HG02973 (cell line): ENCODE results near the gene RSAD2.
"Not testable (repeated sequence)": the region's sequence is repeated elsewhere in the genome, so short reads cannot be mapped to it uniquely, and the experiment has no call there.

ENCODE experiments used
- ATAC-seq: cut with Tn5 transposase; IDR thresholded peaks from one replicate; pipeline ENCODE4 v1.9.1; 2021; ENCODE audit warnings: moderate library complexity; ENCODE audit not compliant: unreplicated experiment

Gene RSAD2, protein sequence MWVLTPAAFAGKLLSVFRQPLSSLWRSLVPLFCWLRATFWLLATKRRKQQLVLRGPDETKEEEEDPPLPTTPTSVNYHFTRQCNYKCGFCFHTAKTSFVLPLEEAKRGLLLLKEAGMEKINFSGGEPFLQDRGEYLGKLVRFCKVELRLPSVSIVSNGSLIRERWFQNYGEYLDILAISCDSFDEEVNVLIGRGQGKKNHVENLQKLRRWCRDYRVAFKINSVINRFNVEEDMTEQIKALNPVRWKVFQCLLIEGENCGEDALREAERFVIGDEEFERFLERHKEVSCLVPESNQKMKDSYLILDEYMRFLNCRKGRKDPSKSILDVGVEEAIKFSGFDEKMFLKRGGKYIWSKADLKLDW

DNA sequence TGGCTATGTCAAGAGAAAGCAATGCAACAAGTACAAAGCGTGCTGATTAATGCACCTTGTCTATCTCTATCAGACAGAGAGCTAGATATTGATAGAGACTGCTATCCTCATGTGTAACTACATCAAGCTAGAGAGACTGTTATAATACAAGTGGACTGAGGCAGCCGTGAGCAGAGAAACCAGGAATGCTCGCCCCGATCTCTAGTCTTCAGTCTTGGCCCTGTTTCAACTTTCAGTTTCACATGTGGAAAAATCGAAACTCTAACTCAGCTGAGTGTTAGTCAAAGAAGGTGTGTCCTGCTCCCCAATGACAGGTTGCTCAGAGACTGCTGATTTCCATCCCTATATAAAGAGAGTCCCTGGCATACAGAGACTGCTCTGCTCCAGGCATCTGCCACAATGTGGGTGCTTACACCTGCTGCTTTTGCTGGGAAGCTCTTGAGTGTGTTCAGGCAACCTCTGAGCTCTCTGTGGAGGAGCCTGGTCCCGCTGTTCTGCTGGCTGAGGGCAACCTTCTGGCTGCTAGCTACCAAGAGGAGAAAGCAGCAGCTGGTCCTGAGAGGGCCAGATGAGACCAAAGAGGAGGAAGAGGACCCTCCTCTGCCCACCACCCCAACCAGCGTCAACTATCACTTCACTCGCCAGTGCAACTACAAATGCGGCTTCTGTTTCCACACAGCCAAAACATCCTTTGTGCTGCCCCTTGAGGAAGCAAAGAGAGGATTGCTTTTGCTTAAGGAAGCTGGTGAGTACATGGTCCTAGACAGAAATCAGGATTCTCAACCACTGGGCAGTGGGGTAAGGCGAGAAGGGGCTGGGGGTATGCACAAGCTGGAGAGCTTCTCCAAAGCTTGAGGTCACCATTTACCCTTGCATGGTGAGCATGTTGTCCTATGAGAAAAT is at the start of gene RSAD2:
Gene RSAD2 (plus strand): TSS at position 376 of the 903 bp plus-strand sequence. CDS start 24 bp downstream, at position 400.
- peak; percentile 72 for ATAC-seq

DNA sequence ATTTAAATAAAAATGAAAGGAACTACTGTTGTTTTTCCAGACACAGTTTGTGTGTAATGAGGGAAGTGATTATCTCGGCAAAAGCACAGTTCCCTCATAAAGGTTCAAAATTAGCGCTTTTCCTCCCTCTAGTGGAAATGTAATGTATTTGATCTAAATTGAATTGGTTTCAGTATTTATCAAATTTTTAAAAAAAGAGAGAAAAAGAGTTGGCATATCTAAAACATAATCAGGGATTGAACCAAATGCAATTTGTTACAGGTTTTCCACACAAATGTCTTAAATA is 49.3 kb upstream of the RSAD2 start:
- no peak for ATAC-seq

DNA sequence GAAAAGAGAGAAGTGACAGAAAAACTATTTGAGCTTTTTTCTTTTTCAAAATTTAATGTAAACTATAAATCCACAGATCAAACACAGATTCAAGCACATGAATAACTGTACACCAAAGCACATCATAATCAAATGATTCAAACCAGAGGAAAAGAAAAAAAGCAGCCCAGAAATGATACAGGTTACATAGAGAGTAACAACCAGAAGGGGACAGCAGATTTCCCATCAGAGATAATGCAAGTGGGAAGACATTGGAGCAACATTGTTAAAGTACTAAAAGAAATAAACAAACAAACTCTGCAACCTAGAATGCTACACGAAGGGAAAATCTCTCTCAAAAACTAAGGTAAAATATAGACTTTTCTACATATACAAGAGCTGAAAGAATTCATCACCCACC is 46.3 kb upstream of the RSAD2 start:
- ATAC-seq: no peak

DNA sequence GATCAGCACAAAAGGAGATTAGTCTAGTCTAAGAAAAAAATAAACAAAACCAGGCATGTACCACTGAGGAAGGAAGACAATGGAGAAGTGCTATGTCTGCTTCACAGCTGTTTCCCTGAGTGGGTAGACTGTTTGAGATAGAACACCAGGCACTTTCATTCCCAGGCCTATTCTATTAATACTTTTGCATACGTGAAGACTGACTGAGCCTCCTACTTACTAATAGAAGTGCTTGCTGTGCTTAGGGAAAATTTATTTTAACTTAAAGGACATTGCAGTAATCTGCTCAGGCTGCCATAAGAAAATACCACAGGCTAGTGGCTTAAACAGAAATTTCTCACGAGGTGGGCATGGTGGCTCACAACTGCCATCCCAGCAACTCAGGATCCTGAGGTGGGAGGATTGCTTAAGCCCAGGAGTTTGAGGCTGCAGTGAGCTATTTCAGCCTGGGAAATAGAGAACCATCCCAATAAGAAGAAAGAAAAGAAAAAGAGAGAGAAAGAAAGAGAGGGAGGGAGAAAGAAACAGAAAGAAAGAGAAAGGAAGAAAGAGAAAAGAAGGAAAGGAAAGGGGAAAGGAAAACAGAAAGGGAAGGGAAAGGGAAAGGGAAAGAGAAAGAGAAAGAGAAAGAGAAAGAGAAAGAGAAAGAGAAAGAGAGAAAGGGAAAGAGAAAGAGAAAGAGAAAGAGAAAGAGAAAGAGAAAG is 44.8 kb upstream of the RSAD2 start:
- no peak for ATAC-seq

DNA sequence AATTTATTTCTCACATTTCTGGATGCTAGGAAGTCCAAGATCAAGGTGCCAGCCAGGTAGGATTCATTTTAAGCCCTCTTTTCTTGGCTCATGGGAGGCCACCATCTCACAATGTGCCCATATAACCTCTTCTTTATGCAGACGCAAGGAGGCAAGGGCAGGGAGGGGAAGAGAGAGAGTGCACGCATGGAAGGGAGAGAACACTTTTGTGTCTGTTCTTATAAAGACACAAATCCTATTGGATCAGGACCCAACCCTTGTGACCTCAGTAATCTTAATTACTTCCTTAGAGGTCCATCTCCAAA is 44.3 kb upstream of the RSAD2 start:
- ATAC-seq: no peak

DNA sequence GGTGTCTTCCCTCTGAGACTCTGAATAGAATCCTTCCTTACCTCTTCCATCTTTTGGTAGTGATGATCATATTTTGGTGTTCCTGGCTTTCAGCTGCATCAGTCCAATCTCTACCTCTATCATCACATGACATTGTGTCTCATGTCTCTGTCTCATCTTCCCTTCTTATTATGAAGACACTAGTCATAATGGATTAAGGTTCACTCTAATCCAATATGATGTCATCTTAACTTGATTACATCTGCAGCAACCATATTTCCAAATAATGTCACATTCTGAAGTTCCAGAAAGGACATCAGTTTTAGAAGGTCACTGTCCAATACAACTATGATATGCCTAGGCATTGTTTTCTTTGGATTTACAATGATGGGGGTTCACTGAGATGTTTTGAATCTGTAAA is 43.4 kb upstream of the RSAD2 start:
- no peak for ATAC-seq

DNA sequence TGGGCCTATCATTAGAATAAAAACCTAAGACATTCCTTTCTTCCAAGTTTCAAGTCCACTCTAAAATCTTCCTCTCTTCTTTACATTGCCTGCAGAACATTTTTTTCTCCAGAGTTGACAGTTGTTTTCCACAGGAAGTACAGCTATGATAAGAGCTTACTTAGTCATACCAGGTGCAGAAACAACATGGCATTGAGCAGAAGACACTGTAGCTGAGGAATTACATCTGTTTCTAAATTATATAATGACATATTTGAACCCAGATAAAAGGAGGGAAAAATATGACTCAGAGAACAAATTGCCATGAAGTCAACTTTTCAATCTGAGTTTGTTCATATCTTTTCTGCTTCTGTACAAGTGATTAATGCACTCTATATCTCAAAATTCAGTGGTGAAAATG is 42.1 kb upstream of the RSAD2 start:
- no peak for ATAC-seq

DNA sequence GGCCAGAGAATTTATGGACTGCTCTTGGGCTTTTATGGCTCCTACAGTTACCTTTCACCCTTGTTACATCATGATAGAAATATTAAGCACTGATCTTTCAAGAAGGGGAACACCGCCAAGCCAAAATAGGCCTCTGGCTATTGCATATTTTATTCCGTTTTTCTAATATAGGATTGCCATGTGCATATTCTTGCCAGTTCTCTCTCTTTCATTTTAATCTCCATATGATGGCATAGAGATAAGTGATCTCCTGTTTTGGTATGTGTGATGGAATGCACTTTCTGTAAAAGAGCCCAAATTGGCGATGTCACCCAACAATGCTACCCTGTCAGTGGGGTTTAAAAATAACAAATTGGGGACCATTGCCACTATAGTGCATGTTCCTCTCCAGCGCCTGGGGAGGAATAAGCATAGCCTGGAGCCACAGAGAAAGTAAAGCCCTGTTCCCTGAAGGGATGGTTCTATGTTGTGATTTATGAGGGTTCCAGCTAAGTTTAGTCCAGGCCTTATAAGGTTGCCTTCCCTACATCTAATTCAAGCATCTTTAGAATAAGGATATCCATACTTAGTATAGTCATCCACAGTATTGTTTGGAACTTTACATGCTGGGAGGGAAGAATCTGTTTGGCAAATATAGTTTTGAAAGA is 38.8 kb upstream of the RSAD2 start:
- ATAC-seq: no peak

DNA sequence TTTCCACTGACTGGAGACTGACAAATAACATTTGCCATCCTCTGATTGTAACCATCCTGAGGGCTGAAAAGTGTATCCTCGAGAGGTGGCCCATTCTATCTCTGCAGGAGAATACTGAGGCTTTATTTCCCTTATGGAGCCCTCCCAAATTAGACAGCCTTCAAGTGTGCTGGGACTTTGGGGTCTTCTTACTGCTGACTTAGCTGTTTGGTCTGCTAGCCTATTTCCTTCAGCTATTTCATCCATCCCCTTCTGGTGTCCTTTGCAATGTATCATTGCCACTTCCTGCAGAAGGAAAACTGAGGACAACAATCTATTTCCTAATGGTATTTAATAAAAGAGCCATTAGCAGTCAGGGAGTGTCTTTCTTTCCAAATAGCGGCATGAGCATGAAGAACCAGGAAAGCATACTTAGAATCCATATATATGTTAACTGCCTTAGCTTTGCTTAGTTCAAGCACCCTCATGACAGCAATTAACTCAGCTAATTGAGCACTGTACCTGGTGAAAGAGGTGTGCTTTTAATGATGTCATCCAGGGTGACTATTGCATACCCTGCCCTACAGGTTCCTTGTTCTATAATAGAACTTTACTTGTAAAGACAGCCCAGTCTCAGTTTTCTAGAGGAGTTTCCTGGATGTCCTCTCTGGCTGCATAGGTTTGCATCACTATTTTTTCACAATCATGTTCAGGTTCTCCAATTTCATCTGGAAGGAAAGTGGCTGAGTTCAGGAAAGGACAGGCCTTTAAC is 35.9 kb upstream of the RSAD2 start:
- no peak for ATAC-seq

DNA sequence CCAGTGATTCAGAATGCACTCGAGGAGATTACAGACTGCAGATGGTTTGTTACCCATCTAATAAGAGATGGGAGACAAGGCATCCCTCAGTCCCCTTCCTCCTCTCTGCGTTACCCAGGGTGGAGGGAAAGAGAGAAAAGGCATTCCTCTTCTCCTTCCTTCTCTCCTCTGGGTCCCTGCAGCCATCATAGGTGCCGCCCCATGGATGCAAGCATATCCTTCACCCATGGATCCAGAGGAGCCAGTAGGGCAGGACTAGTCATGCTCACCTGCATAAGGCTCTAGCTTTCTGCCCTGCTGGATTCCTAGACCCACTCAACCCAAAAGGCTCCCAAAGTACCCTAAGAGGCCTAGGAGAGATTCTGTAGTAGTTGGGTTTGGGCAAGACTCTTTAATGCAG is 32.3 kb upstream of the RSAD2 start:
- ATAC-seq: no peak

DNA sequence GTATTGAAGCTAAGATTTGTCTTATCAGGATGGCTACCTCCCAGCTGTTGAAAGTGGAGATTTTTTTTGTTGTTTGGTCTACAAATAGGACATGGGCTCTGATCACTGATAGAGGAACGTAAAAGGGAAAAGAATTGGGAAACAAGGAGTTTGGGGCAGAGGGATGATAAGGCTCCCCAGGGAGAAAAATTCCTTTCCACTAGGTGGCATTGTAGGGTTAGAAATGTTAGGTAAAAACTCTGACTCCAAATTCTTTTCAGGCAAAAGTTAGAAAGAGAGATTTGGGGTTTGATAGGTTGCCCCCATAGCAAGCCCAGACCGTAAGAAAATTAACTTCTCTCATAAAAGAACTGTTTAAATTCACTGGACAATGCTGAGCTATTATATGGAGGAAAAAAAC is 31.7 kb upstream of the RSAD2 start:
- no peak for ATAC-seq

DNA sequence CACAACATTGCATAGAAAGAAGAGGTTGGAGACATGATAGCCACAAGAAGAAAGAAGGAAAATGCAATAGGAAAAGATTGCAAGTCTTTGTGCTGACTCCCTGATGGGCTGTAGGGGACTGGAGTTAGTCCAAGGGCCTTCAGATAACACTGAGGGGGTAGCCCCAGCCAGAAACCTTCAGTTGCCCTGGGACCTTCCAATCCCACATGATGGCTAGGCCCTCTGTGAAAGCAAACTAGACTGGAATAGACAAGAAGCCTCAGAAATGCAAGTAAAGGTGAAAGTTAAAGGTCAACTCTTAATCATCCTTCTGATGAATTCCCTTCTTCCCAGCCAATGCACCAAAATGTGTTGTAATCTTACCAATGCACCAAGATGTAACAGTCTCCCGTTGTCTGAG is 31.0 kb upstream of the RSAD2 start:
- ATAC-seq: no peak

DNA sequence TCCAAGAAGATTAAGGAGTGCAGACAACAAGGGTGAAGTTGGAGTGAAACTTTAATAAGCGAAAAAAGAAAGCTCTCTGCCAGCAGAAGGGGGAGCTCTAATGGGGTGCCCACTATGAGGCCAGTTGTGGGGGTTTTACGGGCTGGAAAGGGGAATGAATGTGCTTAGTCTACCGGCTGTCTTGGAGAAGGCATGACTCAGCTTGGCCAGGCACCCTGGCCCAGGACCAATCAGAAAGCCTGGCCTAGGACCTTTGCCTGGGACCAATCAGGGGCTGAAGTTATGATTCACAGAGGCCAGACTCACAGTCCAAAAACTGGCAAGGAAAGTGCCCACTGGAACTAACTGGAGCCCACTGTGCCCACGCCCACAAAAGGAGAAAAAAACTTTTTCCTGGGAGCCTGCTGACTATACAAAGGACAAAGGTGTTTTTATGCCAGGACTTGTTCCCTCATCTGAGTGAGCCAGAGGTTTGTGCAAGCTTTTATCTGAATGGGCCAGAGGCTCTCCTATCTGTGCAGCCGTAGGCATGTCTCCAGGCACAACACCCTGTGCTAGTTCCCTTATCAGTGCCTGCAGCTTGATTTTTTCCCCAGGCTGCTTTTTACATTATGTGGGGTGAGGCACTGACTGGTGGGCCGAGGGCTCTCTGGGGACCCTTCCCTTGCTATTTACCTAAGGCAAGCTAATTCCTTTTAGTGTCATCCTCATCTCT is 30.5 kb upstream of the RSAD2 start:
- ATAC-seq: no peak

DNA sequence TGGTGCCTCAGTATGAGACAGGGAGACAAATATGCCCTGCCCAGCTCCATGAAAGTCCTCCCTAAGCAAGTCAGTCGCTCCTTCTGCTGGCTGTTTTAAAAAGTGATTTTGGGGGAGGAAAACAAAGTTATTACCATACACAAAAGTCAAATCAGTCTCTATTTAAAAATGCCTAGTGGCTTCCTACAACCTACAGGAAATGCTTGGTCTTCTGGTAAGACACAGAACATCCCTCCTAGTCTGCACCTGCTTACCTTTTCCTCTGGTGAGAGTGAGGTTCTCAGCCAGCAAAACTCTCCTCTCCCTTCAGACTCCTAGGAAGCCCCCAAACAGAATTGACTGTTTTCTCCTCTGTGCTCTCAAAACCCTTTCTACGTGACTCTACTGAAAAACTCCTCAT is 25.4 kb upstream of the RSAD2 start:
- no peak for ATAC-seq

DNA sequence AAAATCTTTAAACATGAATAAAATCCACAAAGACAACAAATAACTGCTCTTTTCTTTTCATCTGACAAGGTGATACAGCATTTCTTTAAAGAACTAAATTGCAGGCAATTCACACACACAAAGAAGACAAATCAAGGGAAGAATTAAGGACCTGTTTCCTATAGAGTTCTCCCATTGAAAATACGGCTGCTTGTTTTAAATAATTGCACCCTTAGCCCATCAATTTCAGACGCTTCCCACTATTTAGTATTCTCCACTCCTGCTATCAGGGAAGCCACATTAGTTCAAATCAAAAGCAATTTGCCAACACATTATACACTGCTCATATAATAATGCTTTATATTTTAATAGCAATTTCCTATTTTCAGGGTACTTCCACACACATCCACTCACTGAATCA is 23.2 kb upstream of the RSAD2 start:
- no peak for ATAC-seq

DNA sequence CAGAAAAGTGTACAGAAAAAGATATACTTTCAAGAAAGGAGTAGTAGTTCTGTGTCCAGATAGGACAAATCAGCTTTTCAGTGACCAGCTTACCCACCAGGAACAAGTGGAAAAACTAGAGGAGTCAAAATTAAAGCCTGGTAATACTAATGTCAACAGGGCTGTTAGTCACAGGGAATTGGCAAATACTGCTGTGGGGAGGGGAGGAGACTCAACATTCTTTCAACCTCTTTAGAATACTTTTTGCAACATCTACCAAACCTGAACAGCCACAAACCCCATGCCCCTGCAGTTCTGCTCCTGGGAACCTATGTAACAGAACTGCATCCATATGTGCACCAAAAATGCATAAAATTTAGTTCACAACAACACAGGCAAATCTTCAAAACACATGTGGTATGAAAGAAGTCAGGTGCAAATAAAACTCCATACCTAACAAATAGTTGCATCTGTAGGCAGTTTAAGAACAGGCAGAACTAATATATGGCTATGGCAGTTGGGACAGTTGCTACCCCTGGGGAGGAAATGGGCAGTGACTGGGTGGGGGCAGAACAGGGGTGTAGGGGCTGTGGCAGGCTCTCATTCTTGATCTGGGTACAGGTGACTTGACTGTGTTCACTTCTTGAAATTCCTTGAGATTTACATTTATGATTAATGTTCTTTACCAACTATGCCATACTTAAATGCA is 21.6 kb upstream of the RSAD2 start:
- no peak for ATAC-seq

DNA sequence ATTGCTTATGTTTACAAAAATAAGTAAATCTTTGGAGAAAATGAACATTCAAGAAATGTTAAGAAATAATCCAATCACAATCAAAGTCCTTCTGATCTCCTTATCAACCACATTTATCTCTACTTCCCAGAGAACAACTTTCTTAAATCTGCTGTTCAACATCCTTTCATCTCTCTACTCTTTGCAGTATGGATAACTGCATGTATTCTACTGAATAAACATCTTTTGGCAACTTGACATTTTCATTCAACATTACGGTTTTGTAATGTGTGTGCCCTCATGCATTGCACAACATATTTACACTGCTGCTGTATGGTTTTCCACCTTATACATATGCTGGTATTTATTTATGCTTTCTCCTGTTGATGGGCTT is 21.0 kb upstream of the RSAD2 start:
- no peak for ATAC-seq

DNA sequence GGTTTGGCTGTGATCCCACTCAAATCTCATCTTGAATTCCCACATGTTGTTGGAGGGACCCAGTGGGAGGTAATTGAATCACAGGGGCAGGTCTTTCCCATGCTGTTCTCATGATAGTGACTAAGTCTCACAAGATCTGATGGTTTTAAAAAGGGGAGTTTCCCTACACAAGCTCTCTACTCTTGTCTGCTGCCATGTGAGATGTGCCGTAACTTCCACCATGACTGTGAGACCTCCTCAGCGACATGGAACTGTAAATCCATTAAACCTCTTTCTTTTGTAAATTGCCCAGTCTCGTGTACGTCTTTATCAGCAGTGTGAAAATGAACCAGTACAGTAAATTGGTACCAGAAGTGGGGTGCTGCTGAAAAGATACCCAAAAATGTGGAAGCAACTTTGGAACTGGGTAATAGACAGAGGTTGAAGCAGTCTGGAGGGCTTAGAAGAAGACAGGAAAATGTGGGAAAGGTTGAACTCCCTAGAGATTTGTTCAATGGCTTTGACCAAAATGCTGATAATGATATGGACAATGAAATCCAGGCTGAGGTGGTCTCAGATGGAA is 19.0 kb upstream of the RSAD2 start:
- not testable (repeated sequence) for ATAC-seq

DNA sequence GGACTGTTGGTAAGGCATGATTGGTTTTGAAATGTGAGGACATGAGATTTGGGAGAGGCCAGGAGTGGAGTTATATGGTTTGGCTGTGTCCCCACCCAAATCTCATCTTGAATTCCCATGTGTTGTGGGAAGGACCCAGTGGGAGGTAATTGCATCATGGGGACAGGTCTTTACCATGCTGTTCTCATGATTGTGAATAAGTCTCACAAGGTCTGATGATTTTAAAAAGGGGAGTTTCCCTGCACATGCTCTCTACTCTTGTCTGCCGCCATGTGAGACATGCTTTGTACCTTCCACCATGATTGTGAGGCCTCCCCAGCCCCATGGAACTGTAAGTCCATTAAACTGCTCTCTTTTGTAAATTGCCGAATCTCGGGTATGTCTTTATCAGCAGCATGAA is 17.3 kb upstream of the RSAD2 start:
- no peak for ATAC-seq
